Karpas-422 (cell line): ENCODE measurements around the gene MNT. TPM values are rescaled to one million over a fixed set of nuclear protein-coding genes. Genes with fewer than 3 reads are reported as not detected.

ENCODE experiments used
- DNase-seq: peaks from one replicate; pipeline ENCODE4 v3.0.0-alpha.2; 2015
- H2AFZ ChIP-seq: fragments of 200-600 bp; sonication (generic); 2 replicates; pipeline ENCODE4 v1.6.1; 2014; ENCODE audit warnings: antibody characterized with exemption, low read length, mixed read lengths
- H3K27ac ChIP-seq: fragments of 200-600 bp; sonication (generic); 2 replicates; pipeline ENCODE4 v1.5.1; 2014; ENCODE audit warnings: mild to moderate bottlenecking, low read length, moderate library complexity
- H3K27me3 ChIP-seq: fragments of 200-600 bp; sonication (generic); 2 replicates; pipeline ENCODE4 v1.6.1; 2014; ENCODE audit warnings: low read length, mixed read lengths
- H3K36me3 ChIP-seq: fragments of 200-600 bp; sonication (generic); 2 replicates; pipeline ENCODE4 v1.6.1; 2014; ENCODE audit warnings: low read length, mixed read lengths; ENCODE audit not compliant: insufficient read depth
- H3K4me1 ChIP-seq: fragments of 200-600 bp; sonication (generic); 2 replicates; pipeline ENCODE4 v1.6.1; 2014; ENCODE audit warnings: mild to moderate bottlenecking, low read length, mixed read lengths
- H3K4me2 ChIP-seq: fragments of 200-600 bp; sonication (generic); 2 replicates; pipeline ENCODE4 v1.6.1; 2014; ENCODE audit warnings: low read length, low read depth, mild to moderate bottlenecking; ENCODE audit not compliant: poor library complexity, severe bottlenecking
- H3K4me3 ChIP-seq: fragments of 200-600 bp; sonication (generic); 2 replicates; pipeline ENCODE4 v1.5.1; 2014; ENCODE audit warnings: mild to moderate bottlenecking, antibody characterized with exemption, low read length, mixed read lengths
- H3K79me2 ChIP-seq: fragments of 200-600 bp; sonication (generic); 2 replicates; pipeline ENCODE4 v1.6.1; 2014; ENCODE audit warnings: mild to moderate bottlenecking, low read length, mixed read lengths
- H3K9ac ChIP-seq: fragments of 200-600 bp; sonication (generic); 2 replicates; pipeline ENCODE4 v1.6.0; 2014; ENCODE audit warnings: low read length
- H3K9me2 ChIP-seq: fragments of 200-600 bp; sonication (generic), shearing (Covaris generic); replicated peaks from 2 replicates; pipeline ENCODE4 v1.6.0; 2014; ENCODE audit warnings: mild to moderate bottlenecking, low read length, moderate library complexity; ENCODE audit not compliant: insufficient read depth
- H3K9me3 ChIP-seq: fragments of 300-700, 200-600 bp; sonication (generic); 2 replicates; pipeline ENCODE4 v1.6.1; 2014; ENCODE audit warnings: low read length, mixed read lengths
- H4K20me1 ChIP-seq: fragments of 200-600 bp; sonication (generic); 2 replicates; pipeline ENCODE4 v1.6.1; 2014; ENCODE audit warnings: mild to moderate bottlenecking, antibody characterized with exemption, low read length, low read depth; ENCODE audit not compliant: insufficient read depth
- total RNA-seq: library from RNA; depleted of rRNA; stranded (reverse); fragments of >200 nt; shearing (Covaris generic); gene quantifications from 2 replicates; pipeline ENCODE4 v1.2.3, GENCODE V29; 2014; ENCODE audit warnings: low replicate concordance

MNT gene
- total RNA-seq, 1 experiment from 2014 or later: 6.3 TPM

- DNase-seq: no peak
- Histone ChIP-seq H3K27me3 (no peaks in the 10 kb centered on the region), H3K9ac (no peak overlapping the region), H3K9me3 (no peaks in the 10 kb centered on the region), H3K27ac (no peak overlapping the region), H3K4me1 (no peaks in the 10 kb centered on the region), H3K4me3 (no peak overlapping the region), H4K20me1 (no peaks in the 10 kb centered on the region), H3K36me3 (no peaks in the 10 kb centered on the region), H2AFZ (no peak overlapping the region), H3K4me2 (no peak overlapping the region), H3K79me2 (no peaks in the 10 kb centered on the region), H3K9me2 (no peaks in the 10 kb centered on the region)
Measured at GRCh38 chr17:2363318-2363717, 37.5 kb downstream of the MNT start.

GRCh38 chr17:2362881-2363280 lies 38.0 kb downstream of the MNT start:
- H4K20me1 ChIP-seq: no peaks in the 10 kb centered on the region
- H3K9me2 ChIP-seq: no peaks in the 10 kb centered on the region
- H3K27ac ChIP-seq: no peak overlapping the region
- no peaks in the 10 kb centered on the region for H3K9me3 ChIP-seq
- no peak overlapping the region for H2AFZ ChIP-seq
- no peaks in the 10 kb centered on the region for H3K4me1 ChIP-seq
- H3K27me3 ChIP-seq: no peaks in the 10 kb centered on the region
- H3K4me3 ChIP-seq: no peak overlapping the region
- no peak overlapping the region for H3K9ac ChIP-seq
- DNase-seq: no peak
- H3K4me2 ChIP-seq: no peak overlapping the region
- no peaks in the 10 kb centered on the region for H3K36me3 ChIP-seq
- H3K79me2 ChIP-seq: peaks cover 4% of the 10 kb centered on the region; the same call in 1 of the 2 replicates

- Histone ChIP-seq H3K9ac (no peak overlapping the region), H3K27ac (no peak overlapping the region), H3K79me2 (peaks cover 5% of the 10 kb centered on the region; the same call in 1 of the 2 replicates), H3K36me3 (no peaks in the 10 kb centered on the region), H3K9me3 (no peaks in the 10 kb centered on the region), H3K4me3 (no peak overlapping the region), H3K27me3 (no peaks in the 10 kb centered on the region), H3K4me1 (no peaks in the 10 kb centered on the region), H2AFZ (no peak overlapping the region), H3K9me2 (no peaks in the 10 kb centered on the region), H4K20me1 (no peaks in the 10 kb centered on the region), H3K4me2 (no peak overlapping the region)
- no peak for DNase-seq
Measured at GRCh38 chr17:2362416-2362815, 38.4 kb downstream of the MNT start.

DNA sequence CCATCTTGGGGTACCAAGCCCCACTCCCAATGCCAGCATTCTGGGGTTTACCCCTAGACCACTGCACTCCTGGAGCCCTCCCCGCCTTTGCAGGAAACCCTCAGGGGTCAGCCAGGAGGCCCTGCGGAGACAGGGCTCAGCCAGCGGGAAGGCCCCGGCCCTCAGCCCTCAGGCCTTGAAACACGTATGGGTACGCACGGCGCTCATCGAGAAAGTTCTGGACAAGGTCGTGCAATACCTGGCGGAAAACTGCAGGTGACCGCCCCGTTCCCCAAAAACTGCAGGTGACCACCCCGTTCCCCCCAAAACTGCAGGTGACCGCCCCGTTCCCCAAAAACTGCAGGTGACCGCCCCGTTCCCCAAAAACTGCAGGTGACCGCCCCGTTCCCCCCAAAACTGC lies 38.8 kb downstream of the MNT start:
- Histone ChIP-seq H3K36me3 (no peaks in the 10 kb centered on the region), H3K4me2 (no peak overlapping the region), H3K27me3 (no peaks in the 10 kb centered on the region)

GRCh38 chr17:2361010-2361760 lies 39.7 kb downstream of the MNT start:
- H3K27me3 ChIP-seq: no peaks in the 10 kb centered on the region
- H3K27ac ChIP-seq: no peak overlapping the region
- no peak overlapping the region for H3K4me2 ChIP-seq
- H3K4me3 ChIP-seq: no peak overlapping the region
- no peaks in the 10 kb centered on the region for H4K20me1 ChIP-seq
- DNase-seq: no peak
- no peaks in the 10 kb centered on the region for H3K36me3 ChIP-seq
- no peak overlapping the region for H3K9ac ChIP-seq
- peaks cover 10% of the 10 kb centered on the region; the same call in 1 of the 2 replicates for H3K79me2 ChIP-seq
- H3K9me3 ChIP-seq: no peaks in the 10 kb centered on the region
- H2AFZ ChIP-seq: no peak overlapping the region
- H3K9me2 ChIP-seq: no peaks in the 10 kb centered on the region
- no peaks in the 10 kb centered on the region for H3K4me1 ChIP-seq

More for the DNA sequence above, 38.8 kb downstream of the MNT start:
- Histone ChIP-seq H3K4me1 (no peaks in the 10 kb centered on the region), H4K20me1 (no peaks in the 10 kb centered on the region), H3K9me3 (no peaks in the 10 kb centered on the region), H3K4me3 (no peak overlapping the region), H3K9me2 (no peaks in the 10 kb centered on the region), H3K27ac (no peak overlapping the region), H3K9ac (no peak overlapping the region), H2AFZ (no peak overlapping the region), H3K79me2 (peaks cover 8% of the 10 kb centered on the region; the same call in 1 of the 2 replicates)
- DNase-seq: no peak

- Histone ChIP-seq H3K4me3 (no peak overlapping the region), H3K36me3 (no peaks in the 10 kb centered on the region), H3K4me2 (no peak overlapping the region), H4K20me1 (no peaks in the 10 kb centered on the region), H2AFZ (no peak overlapping the region), H3K27ac (no peak overlapping the region), H3K27me3 (no peaks in the 10 kb centered on the region), H3K79me2 (peaks cover 19% of the 10 kb centered on the region), H3K9ac (no peak overlapping the region), H3K9me2 (no peaks in the 10 kb centered on the region), H3K4me1 (peaks cover 3% of the 10 kb centered on the region; the same call in 1 of the 2 replicates), H3K9me3 (no peaks in the 10 kb centered on the region)
- no peak for DNase-seq
Measured at GRCh38 chr17:2357931-2358434, 42.9 kb downstream of the MNT start.

DNA sequence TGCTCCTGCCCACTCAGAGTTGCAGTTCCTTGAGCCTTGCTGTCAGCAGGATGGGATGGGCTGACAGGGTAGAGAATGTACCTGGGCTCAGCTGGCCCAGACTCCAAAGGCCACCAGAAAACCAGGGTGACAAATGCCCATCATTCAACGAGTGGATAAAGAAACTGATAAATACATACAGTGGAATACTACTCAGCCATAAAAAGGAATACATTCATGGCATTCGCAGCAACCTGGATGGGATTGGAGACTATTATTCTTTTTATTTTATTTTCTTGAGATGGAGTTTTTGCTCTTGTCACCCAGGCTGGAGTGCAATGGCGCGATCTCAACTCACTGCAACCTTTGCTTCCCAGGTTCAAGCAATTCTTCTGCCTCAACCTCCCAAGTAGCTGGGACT lies 43.6 kb downstream of the MNT start:
- H3K9me3 ChIP-seq: no peaks in the 10 kb centered on the region
- H3K9ac ChIP-seq: no peak overlapping the region
- H3K4me2 ChIP-seq: no peak overlapping the region
- H3K27ac ChIP-seq: no peak overlapping the region
- no peak for DNase-seq
- H3K27me3 ChIP-seq: no peaks in the 10 kb centered on the region
- H3K4me1 ChIP-seq: peaks cover 3% of the 10 kb centered on the region; the same call in 1 of the 2 replicates
- H4K20me1 ChIP-seq: no peaks in the 10 kb centered on the region
- H3K9me2 ChIP-seq: no peaks in the 10 kb centered on the region
- no peak overlapping the region for H3K4me3 ChIP-seq
- no peak overlapping the region for H2AFZ ChIP-seq
- H3K79me2 ChIP-seq: peaks cover 19% of the 10 kb centered on the region
- no peaks in the 10 kb centered on the region for H3K36me3 ChIP-seq

DNA sequence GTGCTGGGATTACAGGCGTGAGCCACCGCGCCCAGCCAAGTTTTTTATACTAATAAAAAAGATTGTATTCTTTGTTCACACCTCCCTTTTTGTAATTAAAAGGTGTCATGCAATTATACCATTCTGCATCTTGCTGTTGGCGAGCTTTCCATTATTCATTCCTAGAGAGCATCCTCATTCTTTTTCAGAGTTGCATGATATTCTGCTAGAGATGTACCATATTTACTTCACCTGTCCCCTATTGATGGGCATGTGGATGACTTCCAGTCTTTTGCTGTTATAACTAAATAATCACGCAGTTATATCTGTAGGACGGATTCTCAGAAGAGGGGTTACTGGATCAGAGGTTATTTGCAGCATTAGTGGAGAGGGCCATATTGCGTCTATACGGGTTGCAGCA lies 46.5 kb downstream of the MNT start:
- Histone ChIP-seq H3K4me2 (no peak overlapping the region), H3K9ac (no peak overlapping the region), H3K27me3 (no peaks in the 10 kb centered on the region), H3K4me1 (peaks cover 3% of the 10 kb centered on the region; the same call in 1 of the 2 replicates), H3K4me3 (no peak overlapping the region), H3K27ac (no peak overlapping the region), H3K9me2 (no peaks in the 10 kb centered on the region), H2AFZ (no peak overlapping the region), H3K9me3 (no peaks in the 10 kb centered on the region), H3K79me2 (peaks cover 19% of the 10 kb centered on the region), H3K36me3 (no peaks in the 10 kb centered on the region), H4K20me1 (no peaks in the 10 kb centered on the region)
- peak; percentile 43 for DNase-seq
